ENCODE measurements around the gene SSTR4.

The SSTR4 gene

GRCh38 chr20:23063581-23063980, 28.5 kb downstream of the SSTR4 start:
- Histone ChIP-seq H3K14ac (ENCODE audit: low read length) (no peak overlapping the region), H3K4ac (ENCODE audit: low read depth, low read length) (no peak overlapping the region), H3K23ac (ENCODE audit: low read length) (no peak overlapping the region), H2AK5ac (ENCODE audit: low read length) (no peak overlapping the region), H2BK120ac (ENCODE audit: insufficient read depth, low read length, poor library complexity) (no peak overlapping the region), H3K79me1 (ENCODE audit: low read length) (peaks cover 2% of the 10 kb centered on the region), H3K36me3 (ENCODE audit: control insufficient read depth in 1 of 2, insufficient read depth in 2 of 2, low read length in 2 of 2) (no peaks in the 10 kb centered on the region), H3K79me2 (ENCODE audit: control insufficient read depth, insufficient read depth, low read length, poor library complexity) (no peaks in the 10 kb centered on the region), H3K4me2 (ENCODE audit: low read length) (no peak overlapping the region), H4K91ac (ENCODE audit: low read depth, low read length) (no peak overlapping the region), H3K27ac (ENCODE audit: low read depth, low read length) (no peak overlapping the region), H2BK12ac (ENCODE audit: low read length) (no peak overlapping the region), H3K27me3 (ENCODE audit: insufficient read depth, low read length) (no peaks in the 10 kb centered on the region), H3K9me3 (ENCODE audit: insufficient read depth, low read depth, low read length) (no peaks in the 10 kb centered on the region), H4K12ac (ENCODE audit: low read depth, low read length) (no peak overlapping the region), H4K8ac (ENCODE audit: low read depth, low read length) (no peak overlapping the region), H3K9ac (ENCODE audit: low read length) (no peak overlapping the region), H3K18ac (ENCODE audit: low read length) (no peak overlapping the region), H2BK5ac (ENCODE audit: low read depth, low read length, poor library complexity) (no peak overlapping the region), H3K4me3 (ENCODE audit: low read depth, low read length) (no peak overlapping the region), H2AFZ (ENCODE audit: insufficient read depth, low read length, poor library complexity) (no peak overlapping the region), H3K4me1 (ENCODE audit: control insufficient read depth in 1 of 2, insufficient read depth in 2 of 2, low read length in 2 of 2) (peaks cover 4 to 11% of the 10 kb centered on the region in 2 experiments)
- no CpG with 5 or more reads among the region's 2 CpGs for WGBS (ENCODE audit: extremely low coverage, insufficient coverage, insufficient read length)
- no peak for DNase-seq

DNA sequence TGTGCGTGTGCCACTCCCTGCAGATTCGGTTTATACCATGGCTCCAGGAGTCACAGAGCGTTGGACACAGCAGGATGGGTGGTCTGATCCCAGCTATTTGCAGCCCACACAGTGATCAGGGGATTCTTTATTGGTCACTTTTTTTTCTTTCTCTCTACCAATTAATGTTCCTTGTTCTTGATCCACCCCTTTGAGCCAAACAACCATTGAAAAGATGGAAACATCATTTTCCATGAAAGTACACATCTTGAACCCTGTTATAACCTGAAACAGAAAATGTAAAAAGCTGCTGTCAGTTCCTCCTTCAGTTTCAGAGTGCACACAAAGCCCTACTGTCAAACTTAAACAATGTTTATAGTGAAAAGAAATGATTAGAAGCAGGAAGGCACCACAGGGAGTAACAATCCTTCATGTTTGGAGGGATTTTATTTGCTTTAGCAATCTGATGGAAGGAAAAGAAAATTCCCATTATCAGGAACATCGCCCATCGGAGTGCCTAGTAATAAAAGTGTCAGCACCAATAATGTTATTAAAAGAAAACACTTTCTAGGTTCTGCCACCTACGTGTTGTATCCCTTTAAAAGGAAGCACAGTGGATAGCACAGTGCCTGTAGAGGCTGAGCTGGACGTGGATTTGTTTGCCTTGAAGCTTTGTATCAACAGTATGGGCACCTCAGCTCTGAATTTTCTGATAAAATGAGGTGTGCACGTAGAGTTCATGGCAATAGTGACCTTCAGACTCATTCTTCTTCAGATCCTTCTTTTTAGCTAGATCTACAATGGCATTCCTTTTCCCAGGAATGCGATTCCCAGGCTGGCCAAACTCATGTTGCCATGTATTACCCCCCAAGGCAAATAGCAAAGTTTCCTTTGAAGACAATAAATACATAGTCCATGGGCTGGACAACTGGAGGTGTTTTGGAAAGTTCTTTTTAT, 30.4 kb downstream of the SSTR4 start:
- Histone ChIP-seq H3K27me3 (ENCODE audit: insufficient read depth, low read length) (no peaks in the 10 kb centered on the region), H4K8ac (ENCODE audit: low read depth, low read length) (no peak overlapping the region), H3K4ac (ENCODE audit: low read depth, low read length) (no peak overlapping the region), H4K12ac (ENCODE audit: low read depth, low read length) (no peak overlapping the region), H3K9ac (ENCODE audit: low read length) (no peak overlapping the region), H2BK12ac (ENCODE audit: low read length) (no peak overlapping the region), H3K27ac (ENCODE audit: low read depth, low read length) (no peak overlapping the region), H3K4me3 (ENCODE audit: low read depth, low read length) (no peak overlapping the region), H2AFZ (ENCODE audit: insufficient read depth, low read length, poor library complexity) (no peak overlapping the region), H3K23ac (ENCODE audit: low read length) (no peak overlapping the region), H2AK5ac (ENCODE audit: low read length) (no peak overlapping the region), H3K18ac (ENCODE audit: low read length) (no peak overlapping the region), H3K14ac (ENCODE audit: low read length) (no peak overlapping the region), H2BK5ac (ENCODE audit: low read depth, low read length, poor library complexity) (no peak overlapping the region), H3K4me1 (ENCODE audit: control insufficient read depth in 1 of 2, insufficient read depth in 2 of 2, low read length in 2 of 2) (peaks cover 4 to 11% of the 10 kb centered on the region in 2 experiments), H3K36me3 (ENCODE audit: control insufficient read depth in 1 of 2, insufficient read depth in 2 of 2, low read length in 2 of 2) (no peaks in the 10 kb centered on the region), H4K91ac (ENCODE audit: low read depth, low read length) (no peak overlapping the region), H3K9me3 (ENCODE audit: insufficient read depth, low read depth, low read length) (no peaks in the 10 kb centered on the region), H3K79me2 (ENCODE audit: control insufficient read depth, insufficient read depth, low read length, poor library complexity) (no peaks in the 10 kb centered on the region), H3K4me2 (ENCODE audit: low read length) (no peak overlapping the region), H2BK120ac (ENCODE audit: insufficient read depth, low read length, poor library complexity) (no peak overlapping the region), H3K79me1 (ENCODE audit: low read length) (peaks cover 2% of the 10 kb centered on the region)
- no CpG with 5 or more reads among the region's 9 CpGs for WGBS (ENCODE audit: extremely low coverage, insufficient coverage, insufficient read length)
- peak in 1 of 2 donors; percentile 37 for DNase-seq

DNA sequence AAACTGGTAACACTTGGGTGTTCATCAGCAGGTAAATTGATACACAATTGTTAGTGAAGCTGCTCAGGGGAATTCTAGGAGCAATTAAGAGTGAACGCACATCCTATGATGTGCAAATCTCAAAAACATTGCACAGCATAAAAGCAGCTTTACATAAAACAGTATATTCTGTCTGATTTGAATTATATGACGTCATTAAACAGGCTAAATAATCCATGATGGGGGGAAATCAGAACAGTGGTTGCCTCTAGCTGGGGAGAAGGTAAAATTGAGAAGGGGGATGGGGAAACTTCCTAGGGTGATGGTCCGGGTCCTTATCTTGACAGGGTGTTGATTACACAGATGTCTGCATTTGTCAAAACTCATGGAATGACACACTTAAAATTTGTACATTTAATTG, 31.7 kb downstream of the SSTR4 start:
- no peak overlapping the region for H4K91ac ChIP-seq (ENCODE audit: low read depth, low read length)
- H3K27me3 ChIP-seq (ENCODE audit: insufficient read depth, low read length) = no peaks in the 10 kb centered on the region
- no peak overlapping the region for H3K27ac ChIP-seq (ENCODE audit: low read depth, low read length)
- H3K4ac ChIP-seq (ENCODE audit: low read depth, low read length) = no peak overlapping the region
- H2BK12ac ChIP-seq (ENCODE audit: low read length) = no peak overlapping the region
- H4K12ac ChIP-seq (ENCODE audit: low read depth, low read length) = no peak overlapping the region
- no peak overlapping the region for H3K18ac ChIP-seq (ENCODE audit: low read length)
- no CpG with 5 or more reads among the region's 3 CpGs for WGBS (ENCODE audit: extremely low coverage, insufficient coverage, insufficient read length)
- H3K9ac ChIP-seq (ENCODE audit: low read length) = no peak overlapping the region
- H3K4me3 ChIP-seq (ENCODE audit: low read depth, low read length) = no peak overlapping the region
- no peaks in the 10 kb centered on the region for H3K79me2 ChIP-seq (ENCODE audit: control insufficient read depth, insufficient read depth, low read length, poor library complexity)
- H2BK5ac ChIP-seq (ENCODE audit: low read depth, low read length, poor library complexity) = no peak overlapping the region
- H3K14ac ChIP-seq (ENCODE audit: low read length) = no peak overlapping the region
- H2BK120ac ChIP-seq (ENCODE audit: insufficient read depth, low read length, poor library complexity) = no peak overlapping the region
- H4K8ac ChIP-seq (ENCODE audit: low read depth, low read length) = no peak overlapping the region
- H2AK5ac ChIP-seq (ENCODE audit: low read length) = no peak overlapping the region
- no peaks in the 10 kb centered on the region for H3K36me3 ChIP-seq (ENCODE audit: control insufficient read depth in 1 of 2, insufficient read depth in 2 of 2, low read length in 2 of 2)
- H3K23ac ChIP-seq (ENCODE audit: low read length) = no peak overlapping the region
- H3K9me3 ChIP-seq (ENCODE audit: insufficient read depth, low read depth, low read length) = no peaks in the 10 kb centered on the region
- no peak overlapping the region for H2AFZ ChIP-seq (ENCODE audit: insufficient read depth, low read length, poor library complexity)
- no peaks in the 10 kb centered on the region for H3K79me1 ChIP-seq (ENCODE audit: low read length)
- H3K4me1 ChIP-seq (ENCODE audit: control insufficient read depth in 1 of 2, insufficient read depth in 2 of 2, low read length in 2 of 2) = peaks cover 0 to 4% of the 10 kb centered on the region in 2 experiments
- DNase-seq = no peak
- no peak overlapping the region for H3K4me2 ChIP-seq (ENCODE audit: low read length)

- H3K79me2 ChIP-seq (ENCODE audit: control insufficient read depth, insufficient read depth, low read length, poor library complexity) = no peaks in the 10 kb centered on the region
- H2BK120ac ChIP-seq (ENCODE audit: insufficient read depth, low read length, poor library complexity) = no peak overlapping the region
- H3K36me3 ChIP-seq (ENCODE audit: control insufficient read depth in 1 of 2, insufficient read depth in 2 of 2, low read length in 2 of 2) = no peaks in the 10 kb centered on the region
- WGBS (ENCODE audit: extremely low coverage, insufficient coverage, insufficient read length) = no CpG with 5 or more reads among the region's 1 CpG
- no peak overlapping the region for H3K27ac ChIP-seq (ENCODE audit: low read depth, low read length)
- H2AFZ ChIP-seq (ENCODE audit: insufficient read depth, low read length, poor library complexity) = no peak overlapping the region
- H3K14ac ChIP-seq (ENCODE audit: low read length) = no peak overlapping the region
- H3K4me1 ChIP-seq (ENCODE audit: control insufficient read depth in 1 of 2, insufficient read depth in 2 of 2, low read length in 2 of 2) = peaks cover 0 to 2% of the 10 kb centered on the region in 2 experiments
- no peak overlapping the region for H3K4ac ChIP-seq (ENCODE audit: low read depth, low read length)
- H3K23ac ChIP-seq (ENCODE audit: low read length) = no peak overlapping the region
- no peak for DNase-seq
- H2BK5ac ChIP-seq (ENCODE audit: low read depth, low read length, poor library complexity) = no peak overlapping the region
- H3K18ac ChIP-seq (ENCODE audit: low read length) = no peak overlapping the region
- H2AK5ac ChIP-seq (ENCODE audit: low read length) = no peak overlapping the region
- no peak overlapping the region for H3K4me3 ChIP-seq (ENCODE audit: low read depth, low read length)
- H4K12ac ChIP-seq (ENCODE audit: low read depth, low read length) = no peak overlapping the region
- no peaks in the 10 kb centered on the region for H3K9me3 ChIP-seq (ENCODE audit: insufficient read depth, low read depth, low read length)
- no peaks in the 10 kb centered on the region for H3K79me1 ChIP-seq (ENCODE audit: low read length)
- H3K4me2 ChIP-seq (ENCODE audit: low read length) = no peak overlapping the region
- H3K27me3 ChIP-seq (ENCODE audit: insufficient read depth, low read length) = no peaks in the 10 kb centered on the region
- no peak overlapping the region for H4K91ac ChIP-seq (ENCODE audit: low read depth, low read length)
- no peak overlapping the region for H4K8ac ChIP-seq (ENCODE audit: low read depth, low read length)
- no peak overlapping the region for H3K9ac ChIP-seq (ENCODE audit: low read length)
- H2BK12ac ChIP-seq (ENCODE audit: low read length) = no peak overlapping the region
Measured at GRCh38 chr20:23068283-23068682, 33.2 kb downstream of the SSTR4 start.

All from trophoblast cell (in vitro differentiated cells and primary cell).